ENCODE data around the gene MPEG1. TPM values are rescaled to one million over a fixed set of nuclear protein-coding genes. Genes with fewer than 3 reads are reported as not detected.
A peak's percentile ranks its signal among the peaks of the same experiment; 100 is the strongest.

The MPEG1 gene
- total RNA-seq, 4 donors from 2014 or later = 3.6 to 35.5 (median 11.4) TPM

GRCh38 chr11:59198726-59199125, 14.0 kb downstream of the MPEG1 start:
- ATAC-seq = no peak
- Histone ChIP-seq H3K4me3 (no peak overlapping the region), H3K27me3 (no peaks in the 10 kb centered on the region), H3K4me1 (peaks cover 0 to 5% (median 0%) of the 10 kb centered on the region in 3 donors), H3K27ac (no peak overlapping the region), H3K36me3 (peaks cover 0 to 32% of the 10 kb centered on the region in 2 donors), H3K9me3 (no peaks in the 10 kb centered on the region)
- 88% methylated on average over 2 of the region's 2 CpGs; no CpG with 5 or more reads in 1 of the 2 donors for WGBS, 2 donors (ENCODE audit: low coverage in 1 of 2)
- TF ChIP-seq POLR2AphosphoS5 (IDR thresholded peaks at IDR 0.05) (no peak), POLR2A (IDR thresholded peaks at IDR 0.05) (no peak), EP300 (IDR thresholded peaks at IDR 0.05) (no peak)
- TF ChIP-seq, protein P1, sequence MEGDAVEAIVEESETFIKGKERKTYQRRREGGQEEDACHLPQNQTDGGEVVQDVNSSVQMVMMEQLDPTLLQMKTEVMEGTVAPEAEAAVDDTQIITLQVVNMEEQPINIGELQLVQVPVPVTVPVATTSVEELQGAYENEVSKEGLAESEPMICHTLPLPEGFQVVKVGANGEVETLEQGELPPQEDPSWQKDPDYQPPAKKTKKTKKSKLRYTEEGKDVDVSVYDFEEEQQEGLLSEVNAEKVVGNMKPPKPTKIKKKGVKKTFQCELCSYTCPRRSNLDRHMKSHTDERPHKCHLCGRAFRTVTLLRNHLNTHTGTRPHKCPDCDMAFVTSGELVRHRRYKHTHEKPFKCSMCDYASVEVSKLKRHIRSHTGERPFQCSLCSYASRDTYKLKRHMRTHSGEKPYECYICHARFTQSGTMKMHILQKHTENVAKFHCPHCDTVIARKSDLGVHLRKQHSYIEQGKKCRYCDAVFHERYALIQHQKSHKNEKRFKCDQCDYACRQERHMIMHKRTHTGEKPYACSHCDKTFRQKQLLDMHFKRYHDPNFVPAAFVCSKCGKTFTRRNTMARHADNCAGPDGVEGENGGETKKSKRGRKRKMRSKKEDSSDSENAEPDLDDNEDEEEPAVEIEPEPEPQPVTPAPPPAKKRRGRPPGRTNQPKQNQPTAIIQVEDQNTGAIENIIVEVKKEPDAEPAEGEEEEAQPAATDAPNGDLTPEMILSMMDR (IDR thresholded peaks at IDR 0.05) = no peak

DNA sequence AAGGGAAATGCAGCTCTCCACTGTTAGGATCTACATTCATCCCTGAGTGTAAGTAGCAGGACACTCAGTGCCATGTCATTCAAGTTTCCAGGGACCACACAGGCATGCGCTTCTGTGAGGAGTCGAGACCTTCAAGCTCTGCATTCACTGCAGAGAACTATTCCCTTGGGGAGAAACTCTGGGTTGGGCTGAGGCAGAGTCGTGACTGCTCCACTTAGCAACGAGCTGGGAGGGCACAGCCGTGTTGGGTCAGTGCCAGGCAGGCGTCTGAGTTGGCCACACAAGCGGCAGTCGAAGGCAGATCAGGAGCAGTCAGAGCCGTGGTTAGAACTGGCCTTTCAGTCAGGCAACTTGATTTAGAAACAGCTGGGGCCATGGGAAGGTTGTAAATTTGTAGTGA, 14.7 kb downstream of the MPEG1 start:
- WGBS, 2 donors (ENCODE audit: low coverage in 1 of 2) = 0 to 43% methylated on average over 4 to 7 of the region's 9 CpGs
- Histone ChIP-seq H3K9me3 (no peaks in the 10 kb centered on the region), H3K4me3 (no peak overlapping the region), H3K27me3 (no peaks in the 10 kb centered on the region), H3K4me1 (peaks cover 0 to 5% (median 0%) of the 10 kb centered on the region in 3 donors), H3K27ac (no peak overlapping the region), H3K36me3 (peaks cover 0 to 34% of the 10 kb centered on the region in 2 donors)
- peak; percentile 79 for ATAC-seq
- TF ChIP-seq, protein P1 (IDR thresholded peaks at IDR 0.05) = no peak
- no peak for TF ChIP-seq EP300 (IDR thresholded peaks at IDR 0.05)
- TF ChIP-seq POLR2A (IDR thresholded peaks at IDR 0.05) = no peak
- TF ChIP-seq POLR2AphosphoS5 (IDR thresholded peaks at IDR 0.05) = no peak

DNA sequence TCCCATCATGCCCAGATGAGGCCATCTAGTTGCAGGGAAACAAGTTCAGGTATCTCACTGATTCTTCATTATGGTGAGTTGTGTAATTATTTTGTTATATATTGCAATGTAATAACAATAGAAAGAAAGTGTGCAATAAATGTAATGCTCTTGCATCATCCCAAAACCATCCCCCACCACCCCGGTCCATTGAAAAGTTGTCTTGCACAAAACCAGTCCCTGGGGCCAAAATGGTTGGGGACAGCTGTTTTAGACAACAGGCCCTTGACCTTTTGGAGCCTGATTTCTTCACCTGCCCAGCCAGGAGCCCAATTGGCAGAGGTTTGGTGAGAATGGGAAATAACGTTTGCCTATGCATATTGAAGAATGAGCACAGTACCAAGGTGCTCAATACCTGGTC, 15.9 kb downstream of the MPEG1 start:
- peaks cover 0 to 5% (median 0%) of the 10 kb centered on the region in 3 donors for H3K4me1 ChIP-seq
- WGBS, 2 donors (ENCODE audit: low coverage in 1 of 2) = 94% methylated on average over 2 of the region's 2 CpGs; no CpG with 5 or more reads in 1 of the 2 donors

GRCh38 chr11:59195586-59195985, 17.1 kb downstream of the MPEG1 start:
- no peak for ATAC-seq
- Histone ChIP-seq H3K9me3 (no peaks in the 10 kb centered on the region), H3K27me3 (no peaks in the 10 kb centered on the region), H3K36me3 (peaks cover 0 to 54% of the 10 kb centered on the region in 2 donors), H3K27ac (no peak overlapping the region), H3K4me1 (peaks cover 0 to 5% (median 0%) of the 10 kb centered on the region in 3 donors), H3K4me3 (no peak overlapping the region)
- no peak for TF ChIP-seq EP300 (IDR thresholded peaks at IDR 0.05)
- TF ChIP-seq POLR2AphosphoS5 (IDR thresholded peaks at IDR 0.05) = no peak
- TF ChIP-seq, protein P1 (IDR thresholded peaks at IDR 0.05) = no peak
- no peak for TF ChIP-seq POLR2A (IDR thresholded peaks at IDR 0.05)
- WGBS, 2 donors (ENCODE audit: low coverage in 1 of 2) = 81 to 86% methylated on average over 4 of the region's 4 CpGs

More for the DNA sequence above, 15.9 kb downstream of the MPEG1 start:
- no peak overlapping the region for H3K27ac ChIP-seq
- no peaks in the 10 kb centered on the region for H3K9me3 ChIP-seq
- peaks cover 0 to 46% of the 10 kb centered on the region in 2 donors for H3K36me3 ChIP-seq
- no peaks in the 10 kb centered on the region for H3K27me3 ChIP-seq
- H3K4me3 ChIP-seq = no peak overlapping the region
- TF ChIP-seq EP300 (IDR thresholded peaks at IDR 0.05) (no peak), POLR2AphosphoS5 (IDR thresholded peaks at IDR 0.05) (no peak), POLR2A (IDR thresholded peaks at IDR 0.05) (no peak)
- TF ChIP-seq, protein P1 (IDR thresholded peaks at IDR 0.05) = no peak
- ATAC-seq = no peak

- H3K27ac ChIP-seq = no peak overlapping the region
- H3K9me3 ChIP-seq = no peaks in the 10 kb centered on the region
- no peaks in the 10 kb centered on the region for H3K27me3 ChIP-seq
- H3K4me1 ChIP-seq = peaks cover 0 to 20% (median 0%) of the 10 kb centered on the region in 3 donors
- 83 to 85% methylated on average over 8 to 10 of the region's 10 CpGs for WGBS, 2 donors (ENCODE audit: low coverage in 1 of 2)
- TF ChIP-seq, protein P1 (IDR thresholded peaks at IDR 0.05) = no peak
- TF ChIP-seq POLR2AphosphoS5 (IDR thresholded peaks at IDR 0.05) (no peak), POLR2A (IDR thresholded peaks at IDR 0.05) (no peak), EP300 (IDR thresholded peaks at IDR 0.05) (no peak)
- ATAC-seq = no peak
- H3K4me3 ChIP-seq = no peak overlapping the region
- H3K36me3 ChIP-seq = peaks cover 0 to 54% of the 10 kb centered on the region in 2 donors
Observed at GRCh38 chr11:59193587-59194130, 19.1 kb downstream of the MPEG1 start.
